HL-60 (cell line): ENCODE measurements around the gene CDC45.

Source experiments
- POLR2AphosphoS5 ChIP-seq: IDR thresholded peaks from 2 replicates; pipeline ENCODE4 v1.6.1; 2012; ENCODE audit warnings: low read depth
- TF ChIP-seq, protein P1 (sequence below): IDR thresholded peaks from one replicate; pipeline ENCODE4 v1.5.1; 2011; ENCODE audit warnings: low read length, control low read depth, inconsistent platforms; ENCODE audit not compliant: insufficient read depth
- TF ChIP-seq, protein P2 (sequence below): IDR thresholded peaks from 2 replicates; pipeline ENCODE4 v1.6.1; 2012; ENCODE audit warnings: low read depth; ENCODE audit not compliant: insufficient replicate concordance

DNA sequence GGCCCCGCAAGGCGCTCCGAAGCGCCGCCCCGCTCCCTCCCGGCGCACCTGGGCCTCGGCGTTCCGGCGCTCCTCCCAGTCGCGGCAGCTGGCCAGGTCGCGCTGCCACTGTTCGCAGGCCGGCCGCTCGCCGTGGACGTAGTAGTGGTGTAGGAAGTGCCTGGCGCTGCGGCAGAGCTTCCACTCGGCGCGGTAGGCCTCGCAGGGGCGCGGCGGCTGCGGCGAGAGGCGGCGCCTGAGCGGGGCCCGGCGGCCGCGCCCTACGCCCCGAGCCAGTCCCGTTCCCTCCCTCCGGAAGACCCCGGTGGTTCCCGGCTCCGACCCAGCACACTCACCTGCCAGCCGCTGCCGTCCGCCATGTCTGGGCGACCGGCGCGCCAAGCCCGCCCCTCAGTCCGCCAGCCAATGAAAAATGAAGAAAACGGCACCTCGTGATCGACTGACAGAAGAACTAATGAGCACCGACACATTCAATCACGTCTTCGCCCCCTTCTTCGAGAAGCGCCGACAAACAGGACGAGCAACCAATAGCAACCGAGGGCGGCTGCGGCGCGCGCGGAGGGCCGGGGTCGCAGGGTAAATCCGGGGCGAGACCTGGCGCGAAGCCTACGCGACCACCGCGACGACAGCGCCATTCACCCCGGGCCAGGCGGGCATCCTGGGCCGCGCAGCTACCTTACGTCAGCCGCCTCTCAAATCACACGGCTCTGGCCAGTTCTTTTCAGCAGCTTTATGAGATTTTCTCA, 32.2 kb upstream of the CDC45 start, which contains the start of gene C22orf39:
- TF ChIP-seq, protein P1, sequence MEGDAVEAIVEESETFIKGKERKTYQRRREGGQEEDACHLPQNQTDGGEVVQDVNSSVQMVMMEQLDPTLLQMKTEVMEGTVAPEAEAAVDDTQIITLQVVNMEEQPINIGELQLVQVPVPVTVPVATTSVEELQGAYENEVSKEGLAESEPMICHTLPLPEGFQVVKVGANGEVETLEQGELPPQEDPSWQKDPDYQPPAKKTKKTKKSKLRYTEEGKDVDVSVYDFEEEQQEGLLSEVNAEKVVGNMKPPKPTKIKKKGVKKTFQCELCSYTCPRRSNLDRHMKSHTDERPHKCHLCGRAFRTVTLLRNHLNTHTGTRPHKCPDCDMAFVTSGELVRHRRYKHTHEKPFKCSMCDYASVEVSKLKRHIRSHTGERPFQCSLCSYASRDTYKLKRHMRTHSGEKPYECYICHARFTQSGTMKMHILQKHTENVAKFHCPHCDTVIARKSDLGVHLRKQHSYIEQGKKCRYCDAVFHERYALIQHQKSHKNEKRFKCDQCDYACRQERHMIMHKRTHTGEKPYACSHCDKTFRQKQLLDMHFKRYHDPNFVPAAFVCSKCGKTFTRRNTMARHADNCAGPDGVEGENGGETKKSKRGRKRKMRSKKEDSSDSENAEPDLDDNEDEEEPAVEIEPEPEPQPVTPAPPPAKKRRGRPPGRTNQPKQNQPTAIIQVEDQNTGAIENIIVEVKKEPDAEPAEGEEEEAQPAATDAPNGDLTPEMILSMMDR = no peak
- TF ChIP-seq, protein P2, sequence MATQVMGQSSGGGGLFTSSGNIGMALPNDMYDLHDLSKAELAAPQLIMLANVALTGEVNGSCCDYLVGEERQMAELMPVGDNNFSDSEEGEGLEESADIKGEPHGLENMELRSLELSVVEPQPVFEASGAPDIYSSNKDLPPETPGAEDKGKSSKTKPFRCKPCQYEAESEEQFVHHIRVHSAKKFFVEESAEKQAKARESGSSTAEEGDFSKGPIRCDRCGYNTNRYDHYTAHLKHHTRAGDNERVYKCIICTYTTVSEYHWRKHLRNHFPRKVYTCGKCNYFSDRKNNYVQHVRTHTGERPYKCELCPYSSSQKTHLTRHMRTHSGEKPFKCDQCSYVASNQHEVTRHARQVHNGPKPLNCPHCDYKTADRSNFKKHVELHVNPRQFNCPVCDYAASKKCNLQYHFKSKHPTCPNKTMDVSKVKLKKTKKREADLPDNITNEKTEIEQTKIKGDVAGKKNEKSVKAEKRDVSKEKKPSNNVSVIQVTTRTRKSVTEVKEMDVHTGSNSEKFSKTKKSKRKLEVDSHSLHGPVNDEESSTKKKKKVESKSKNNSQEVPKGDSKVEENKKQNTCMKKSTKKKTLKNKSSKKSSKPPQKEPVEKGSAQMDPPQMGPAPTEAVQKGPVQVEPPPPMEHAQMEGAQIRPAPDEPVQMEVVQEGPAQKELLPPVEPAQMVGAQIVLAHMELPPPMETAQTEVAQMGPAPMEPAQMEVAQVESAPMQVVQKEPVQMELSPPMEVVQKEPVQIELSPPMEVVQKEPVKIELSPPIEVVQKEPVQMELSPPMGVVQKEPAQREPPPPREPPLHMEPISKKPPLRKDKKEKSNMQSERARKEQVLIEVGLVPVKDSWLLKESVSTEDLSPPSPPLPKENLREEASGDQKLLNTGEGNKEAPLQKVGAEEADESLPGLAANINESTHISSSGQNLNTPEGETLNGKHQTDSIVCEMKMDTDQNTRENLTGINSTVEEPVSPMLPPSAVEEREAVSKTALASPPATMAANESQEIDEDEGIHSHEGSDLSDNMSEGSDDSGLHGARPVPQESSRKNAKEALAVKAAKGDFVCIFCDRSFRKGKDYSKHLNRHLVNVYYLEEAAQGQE = peak; percentile 28
- TF ChIP-seq POLR2AphosphoS5 = peak; percentile 75
